Measurements from ENCODE around the gene TNFAIP3.

The TNFAIP3 gene

DNA sequence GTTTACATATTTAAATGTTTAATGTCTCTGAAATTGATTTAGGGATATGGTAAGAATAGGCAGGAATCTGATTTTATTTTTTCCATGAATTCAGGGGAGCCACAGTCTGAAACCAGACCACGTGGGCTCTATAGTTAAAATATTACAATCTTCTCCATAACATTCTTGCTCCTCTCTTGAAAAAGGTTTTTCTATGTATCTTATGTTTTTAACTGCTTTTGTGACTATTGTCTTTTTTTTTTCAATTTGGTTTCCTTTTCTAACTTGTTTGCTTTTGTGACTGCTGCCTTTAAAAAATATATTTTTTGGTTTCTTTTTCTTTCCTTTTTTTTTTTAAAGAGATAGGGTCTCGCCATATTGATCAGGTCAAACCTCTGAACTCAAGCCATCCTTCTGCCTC, 40.1 kb downstream of the TNFAIP3 start:
- TF ChIP-seq, protein P1, sequence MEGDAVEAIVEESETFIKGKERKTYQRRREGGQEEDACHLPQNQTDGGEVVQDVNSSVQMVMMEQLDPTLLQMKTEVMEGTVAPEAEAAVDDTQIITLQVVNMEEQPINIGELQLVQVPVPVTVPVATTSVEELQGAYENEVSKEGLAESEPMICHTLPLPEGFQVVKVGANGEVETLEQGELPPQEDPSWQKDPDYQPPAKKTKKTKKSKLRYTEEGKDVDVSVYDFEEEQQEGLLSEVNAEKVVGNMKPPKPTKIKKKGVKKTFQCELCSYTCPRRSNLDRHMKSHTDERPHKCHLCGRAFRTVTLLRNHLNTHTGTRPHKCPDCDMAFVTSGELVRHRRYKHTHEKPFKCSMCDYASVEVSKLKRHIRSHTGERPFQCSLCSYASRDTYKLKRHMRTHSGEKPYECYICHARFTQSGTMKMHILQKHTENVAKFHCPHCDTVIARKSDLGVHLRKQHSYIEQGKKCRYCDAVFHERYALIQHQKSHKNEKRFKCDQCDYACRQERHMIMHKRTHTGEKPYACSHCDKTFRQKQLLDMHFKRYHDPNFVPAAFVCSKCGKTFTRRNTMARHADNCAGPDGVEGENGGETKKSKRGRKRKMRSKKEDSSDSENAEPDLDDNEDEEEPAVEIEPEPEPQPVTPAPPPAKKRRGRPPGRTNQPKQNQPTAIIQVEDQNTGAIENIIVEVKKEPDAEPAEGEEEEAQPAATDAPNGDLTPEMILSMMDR (IDR thresholded peaks at IDR 0.05; ENCODE audit: extremely low read depth, missing control alignments), result no peak
- no peak for DNase-seq (ENCODE audit: low spot score)

DNA sequence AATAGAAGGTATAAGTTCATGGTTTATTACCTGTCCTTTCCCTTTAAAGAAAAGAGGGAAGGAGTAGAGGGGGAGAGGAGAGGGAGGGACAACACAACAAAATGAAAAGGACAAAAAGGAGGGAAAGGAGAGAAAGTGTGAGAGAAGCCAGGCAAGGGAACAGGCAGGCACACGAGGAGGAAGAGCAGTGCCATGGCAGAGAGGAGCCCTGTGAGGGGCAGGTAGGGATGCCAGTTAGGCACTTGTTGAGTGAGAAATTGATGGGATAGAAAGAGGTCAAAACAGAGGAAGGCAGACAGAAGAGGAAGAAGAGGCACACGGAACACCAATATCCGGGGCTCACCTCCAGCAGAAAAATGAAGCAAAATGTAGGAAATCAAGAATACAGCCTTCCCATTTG, 42.5 kb downstream of the TNFAIP3 start:
- DNase-seq (ENCODE audit: low spot score), result no peak
- TF ChIP-seq, protein P1 (IDR thresholded peaks at IDR 0.05; ENCODE audit: extremely low read depth, missing control alignments), result no peak

DNA sequence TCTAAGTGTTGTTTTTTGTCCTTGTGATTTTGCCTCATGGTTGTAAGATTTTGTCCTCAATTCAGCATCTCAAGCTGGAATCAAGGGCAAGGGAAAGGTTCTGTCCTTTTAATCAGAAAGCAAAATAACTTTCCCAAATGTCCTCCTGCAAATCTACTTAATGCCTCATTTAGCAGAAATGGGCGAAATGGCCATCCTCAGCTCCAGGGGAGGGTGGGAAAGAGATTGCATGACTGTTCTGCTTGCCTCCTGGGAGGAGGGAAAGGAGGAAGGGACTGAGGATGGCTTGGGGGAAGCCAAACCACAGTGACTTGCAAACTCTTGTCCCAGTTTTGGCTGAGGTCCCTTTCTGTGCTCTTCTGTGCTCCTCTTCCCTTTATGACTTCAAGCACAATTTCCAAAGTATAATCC, 43.4 kb downstream of the TNFAIP3 start:
- TF ChIP-seq, protein P1 (IDR thresholded peaks at IDR 0.05; ENCODE audit: extremely low read depth, missing control alignments), result no peak

DNA sequence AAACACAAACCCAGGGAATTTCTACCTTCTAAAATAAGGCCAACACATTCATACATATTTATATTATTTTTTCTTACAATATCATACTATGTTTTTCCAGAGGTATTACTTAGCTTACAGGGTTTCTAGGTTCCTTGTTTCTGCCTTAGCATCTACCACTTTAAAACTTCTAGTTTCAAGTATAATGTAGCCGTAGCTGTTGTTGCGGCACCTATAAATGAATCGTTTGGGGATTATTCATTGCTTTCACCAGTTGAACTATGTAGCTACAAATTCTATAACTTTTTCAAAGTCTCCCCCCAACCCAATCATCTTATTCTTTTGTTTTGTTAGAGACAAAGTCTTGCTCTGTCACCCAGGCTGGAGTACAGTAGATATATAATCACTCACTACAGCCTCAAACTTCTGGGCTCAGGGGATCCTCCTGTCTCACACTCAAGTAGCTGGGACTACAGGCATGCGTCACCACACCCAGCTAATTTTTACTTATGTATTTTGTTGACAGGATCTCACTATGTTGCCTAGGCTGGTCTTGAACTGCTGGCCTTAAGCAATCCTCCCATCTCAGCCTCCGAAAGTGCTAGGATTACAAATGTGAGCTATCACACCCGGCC, 43.9 kb downstream of the TNFAIP3 start:
- no peak for DNase-seq (ENCODE audit: low spot score)
- TF ChIP-seq, protein P1 (IDR thresholded peaks at IDR 0.05; ENCODE audit: extremely low read depth, missing control alignments), result no peak

More for the DNA sequence above, 43.4 kb downstream of the TNFAIP3 start:
- DNase-seq (ENCODE audit: low spot score), result no peak

DNA sequence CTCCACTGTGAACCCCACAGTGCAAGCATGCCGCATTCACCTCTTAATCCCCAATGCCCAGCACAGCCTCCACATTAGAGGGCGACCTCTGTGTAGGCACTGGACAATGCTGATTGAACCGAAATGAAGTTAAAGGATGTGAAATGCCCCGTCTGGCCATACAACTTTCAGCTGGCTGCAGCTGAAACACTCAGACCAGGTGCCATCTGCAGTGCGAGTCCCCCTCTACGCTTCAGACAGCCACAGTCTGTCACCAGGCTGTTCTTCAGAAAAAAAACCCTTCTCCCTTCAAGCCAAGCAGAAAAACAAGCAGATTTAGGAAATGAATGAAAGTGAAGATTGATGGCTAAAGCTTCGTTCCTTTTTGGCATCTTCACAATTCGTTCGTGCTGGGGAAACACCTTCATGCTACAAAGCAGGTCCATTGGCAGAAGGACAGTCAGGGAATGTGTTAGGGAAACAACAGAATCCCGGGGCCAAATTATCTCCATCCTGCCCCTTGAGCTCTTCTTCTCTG, 44.7 kb downstream of the TNFAIP3 start:
- TF ChIP-seq, protein P1 (IDR thresholded peaks at IDR 0.05; ENCODE audit: extremely low read depth, missing control alignments), result no peak
- DNase-seq (ENCODE audit: low spot score), result no peak

DNA sequence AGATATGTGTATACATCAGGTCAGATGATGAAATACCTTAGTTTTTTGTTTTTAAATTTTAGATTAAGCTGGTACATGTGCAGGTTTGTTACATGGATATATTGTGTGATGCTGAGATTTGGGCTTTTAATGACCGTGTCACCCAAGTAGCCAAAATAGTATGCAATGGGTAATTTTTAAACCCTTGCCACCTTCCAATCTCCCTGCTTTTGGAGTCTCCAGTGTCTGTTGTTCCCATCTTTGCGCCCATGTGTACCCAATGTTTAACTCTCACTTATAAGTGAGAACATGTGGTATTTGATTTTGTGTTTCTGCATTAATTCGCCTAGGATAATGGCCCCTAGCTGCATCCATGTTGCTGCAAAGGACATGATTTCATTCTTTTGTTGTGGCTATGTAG, 45.8 kb downstream of the TNFAIP3 start:
- TF ChIP-seq, protein P1 (IDR thresholded peaks at IDR 0.05; ENCODE audit: extremely low read depth, missing control alignments), result no peak
- DNase-seq (ENCODE audit: low spot score), result no peak

DNA sequence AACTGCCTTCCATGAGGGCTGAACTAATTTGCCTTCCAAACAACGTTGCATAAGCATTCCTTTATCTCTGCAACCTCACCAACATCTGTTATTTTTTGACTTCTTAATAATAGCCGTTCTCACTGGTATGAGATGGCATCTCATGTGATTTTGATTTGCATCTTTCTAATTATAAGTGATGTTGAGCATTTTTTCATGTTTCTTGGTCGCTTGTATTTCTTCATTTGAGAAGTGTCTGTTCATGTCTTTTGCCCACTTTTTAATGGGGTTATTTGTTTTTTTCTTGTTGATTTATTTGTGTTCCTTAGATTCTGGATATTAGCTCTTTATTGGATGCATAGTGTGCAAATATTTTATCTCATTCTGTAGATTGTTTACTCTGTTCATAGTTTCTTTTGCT, 46.4 kb downstream of the TNFAIP3 start:
- no peak for DNase-seq (ENCODE audit: low spot score)
- TF ChIP-seq, protein P1 (IDR thresholded peaks at IDR 0.05; ENCODE audit: extremely low read depth, missing control alignments), result no peak

Measured in GM20000 (cell line).